Transverse colon (tissue), 4 donors: ENCODE results near the gene POLK. TPM values are rescaled to one million over a fixed set of nuclear protein-coding genes. Genes with fewer than 3 reads are reported as not detected.

Source experiments
- DNase-seq: peaks from one replicate; pipeline ENCODE4 v3.0.0-alpha.2; 2019
- H3K27ac ChIP-seq, 4 donors: fragments of 200-600 bp; sonication (generic); 2 replicates each; pipeline ENCODE4 v1.5.1; 2016 to 2018; ENCODE audit warnings: inconsistent platforms in 4 of 4
- H3K27me3 ChIP-seq: fragments of 200-600 bp; sonication (generic); 2 replicates; pipeline ENCODE4 v1.5.1; 2017; ENCODE audit warnings: inconsistent platforms
- H3K36me3 ChIP-seq, 4 donors: fragments of 200-600 bp; sonication (generic); 2 replicates each; pipeline ENCODE4 v1.5.1; 2017 to 2019; ENCODE audit warnings: inconsistent platforms in 4 of 4
- H3K4me1 ChIP-seq, 4 donors: fragments of 200-600 bp; sonication (generic); 2 replicates each; pipeline ENCODE4 v1.5.1; 2017 to 2020; ENCODE audit warnings: inconsistent platforms in 4 of 4
- H3K4me3 ChIP-seq, 4 donors: fragments of 200-600 bp; sonication (generic); 1 replicate in 1 of 4; 2 replicates in 3 of 4; pipeline versions ENCODE4 v1.5.1 to v1.6.1; 2017 to 2019; ENCODE audit warnings: inconsistent platforms in 4 of 4
- H3K9me3 ChIP-seq, 2 donors: fragments of 200-600 bp; sonication (generic); 2 replicates each; pipeline ENCODE4 v1.5.1; 2017 to 2019; ENCODE audit warnings: inconsistent platforms in 2 of 2
- EP300 ChIP-seq: sonication (generic); formaldehyde crosslinking; IDR thresholded peaks from one replicate; pipeline ENCODE4 v1.6.1; 2017; ENCODE audit warnings: antibody characterized with exemption, low read depth
- POLR2A ChIP-seq: fragments of 450-650 bp; IDR thresholded peaks from one replicate; pipeline ENCODE4 v1.6.1; 2016; ENCODE audit warnings: antibody characterized with exemption, mild to moderate bottlenecking, moderate library complexity
- POLR2AphosphoS5 ChIP-seq, 3 donors: sonication (generic); formaldehyde crosslinking; IDR thresholded peaks; one replicate each; pipeline ENCODE4 v1.6.1; 2016; ENCODE audit warnings: antibody characterized with exemption in 3 of 3
- WGBS, 2 donors: methylation state at CpG; one replicate each; pipeline ENCODE4 v1.1.5; 2018; ENCODE audit warnings: low coverage in 1 of 2; 5-methylcytosine and 5-hydroxymethylcytosine counted together
- in situ Hi-C, 4 donors: fragments of 200-750 bp; cut with MboI; loops; one replicate each; pipeline versions ENCODE4 v1.15.0 to v1.15.1; 2017; ENCODE audit warnings: low sequenced_read_pairs in 3 of 4, low pct_ligation_motif_present in 1 of 4, low pct_unique_long_range_greater_than_20kb in 1 of 4
- intact Hi-C: fragments of 100-400 bp; cut with DNase I; formaldehyde crosslinking; loops from one replicate; pipeline ENCODE4 v1.15.1; 2023; ENCODE audit warnings: low total_unique reads
- total RNA-seq, 4 donors: library from RNA; depleted of rRNA; stranded (reverse); fragments of >200 nt; gene quantifications; one replicate each; pipeline ENCODE4 v1.1.0, GENCODE V29; 2016
- TF ChIP-seq, protein P1 (sequence below), 5 experiments: fragments of 200-600 bp in 3 of 5; fragments of 450-650 bp in 2 of 5; sonication (generic) in 3 of 5; IDR thresholded peaks; 1 replicate in 2 of 5; 2 replicates in 3 of 5; pipeline ENCODE4 v1.5.1; 2016 to 2017; ENCODE audit warnings: antibody characterized with exemption in 5 of 5, inconsistent platforms in 3 of 5, mild to moderate bottlenecking in 2 of 5, moderate library complexity in 1 of 5

POLK gene
- total RNA-seq, 4 donors from 2014 or later: 5.4 to 30.2 (median 18.5) TPM

DNA sequence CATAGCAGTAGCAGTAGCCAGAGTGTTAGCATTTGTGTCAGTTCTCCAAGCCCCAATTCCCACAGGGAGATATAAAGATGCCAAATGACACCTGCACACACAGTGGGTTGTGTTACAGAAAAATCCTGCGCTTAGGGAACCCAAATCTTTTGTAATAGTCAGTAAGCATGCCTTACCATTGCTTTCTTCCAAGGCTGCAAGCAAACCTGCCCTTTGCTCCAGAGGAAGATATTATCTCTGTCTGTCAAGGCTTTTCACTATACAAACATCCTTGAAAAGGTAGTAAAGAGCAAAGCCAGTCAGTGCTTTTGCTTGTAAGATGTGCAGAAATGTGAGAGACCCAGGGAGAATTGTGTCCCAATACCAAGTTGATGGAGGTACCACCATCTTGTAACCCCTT, 102.5 kb downstream of the POLK start:
- no peak overlapping the region for H3K4me3 ChIP-seq
- 92% methylated on average over 1 of the region's 1 CpG; no CpG with 5 or more reads in 1 of the 2 donors for WGBS, 2 donors
- intact Hi-C loops: no loop called here
- peaks cover 0 to 42% (median 31%) of the 10 kb centered on the region in 4 donors for H3K4me1 ChIP-seq
- no peaks in the 10 kb centered on the region for H3K9me3 ChIP-seq
- H3K27ac ChIP-seq: no peak overlapping the region
- in situ Hi-C loops: no loop called here
- DNase-seq: no peak
- TF ChIP-seq POLR2AphosphoS5 (IDR thresholded peaks at IDR 0.05) (no peak), EP300 (no peak), POLR2A (no peak)
- TF ChIP-seq, protein P1, sequence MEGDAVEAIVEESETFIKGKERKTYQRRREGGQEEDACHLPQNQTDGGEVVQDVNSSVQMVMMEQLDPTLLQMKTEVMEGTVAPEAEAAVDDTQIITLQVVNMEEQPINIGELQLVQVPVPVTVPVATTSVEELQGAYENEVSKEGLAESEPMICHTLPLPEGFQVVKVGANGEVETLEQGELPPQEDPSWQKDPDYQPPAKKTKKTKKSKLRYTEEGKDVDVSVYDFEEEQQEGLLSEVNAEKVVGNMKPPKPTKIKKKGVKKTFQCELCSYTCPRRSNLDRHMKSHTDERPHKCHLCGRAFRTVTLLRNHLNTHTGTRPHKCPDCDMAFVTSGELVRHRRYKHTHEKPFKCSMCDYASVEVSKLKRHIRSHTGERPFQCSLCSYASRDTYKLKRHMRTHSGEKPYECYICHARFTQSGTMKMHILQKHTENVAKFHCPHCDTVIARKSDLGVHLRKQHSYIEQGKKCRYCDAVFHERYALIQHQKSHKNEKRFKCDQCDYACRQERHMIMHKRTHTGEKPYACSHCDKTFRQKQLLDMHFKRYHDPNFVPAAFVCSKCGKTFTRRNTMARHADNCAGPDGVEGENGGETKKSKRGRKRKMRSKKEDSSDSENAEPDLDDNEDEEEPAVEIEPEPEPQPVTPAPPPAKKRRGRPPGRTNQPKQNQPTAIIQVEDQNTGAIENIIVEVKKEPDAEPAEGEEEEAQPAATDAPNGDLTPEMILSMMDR (IDR thresholded peaks at IDR 0.05): no peak
- H3K27me3 ChIP-seq: no peaks in the 10 kb centered on the region
- no peaks in the 10 kb centered on the region for H3K36me3 ChIP-seq

DNA sequence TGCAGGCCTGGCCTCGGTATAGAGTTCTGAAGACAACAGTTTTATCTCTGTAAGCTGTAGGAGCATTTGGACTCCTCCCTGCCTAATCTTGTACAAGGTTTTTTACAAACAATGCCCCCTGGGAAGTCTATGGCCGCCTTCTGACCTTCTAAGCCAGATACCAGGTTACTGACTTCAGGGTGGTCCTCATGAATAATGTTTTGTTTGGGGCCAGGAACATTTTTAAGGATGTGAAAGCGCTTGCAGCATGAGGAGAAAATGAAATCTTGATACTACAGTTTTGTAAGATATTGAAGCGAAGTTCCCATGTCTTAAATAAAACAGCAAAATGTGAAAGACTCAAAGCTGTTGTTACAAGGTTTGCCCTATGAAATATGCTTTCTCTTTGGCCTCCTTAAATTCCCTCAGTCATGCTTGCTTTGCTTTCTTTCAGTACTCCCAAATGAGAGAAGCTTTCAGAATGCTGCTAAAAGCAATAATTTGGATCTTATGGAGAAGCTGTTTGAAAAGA, 104.7 kb downstream of the POLK start:
- H3K27ac ChIP-seq: peak overlapping the region; percentile 63 to 81 (median 79)
- H3K4me1 ChIP-seq: peaks cover 0 to 39% (median 29%) of the 10 kb centered on the region in 4 donors
- intact Hi-C loops: no loop called here

GRCh38 chr5:75616971-75617621, 105.4 kb downstream of the POLK start:
- intact Hi-C loops (no loop called here), in situ Hi-C loops (no loop called here)
- H3K36me3 ChIP-seq: no peaks in the 10 kb centered on the region
- TF ChIP-seq, protein P1 (IDR thresholded peaks at IDR 0.05): no peak
- TF ChIP-seq POLR2A (no peak), POLR2AphosphoS5 (IDR thresholded peaks at IDR 0.05) (peak in 1 of 3 donors; percentile 33)
- peak; percentile 54 for DNase-seq
- 25 to 40% methylated on average over 4 to 7 of the region's 7 CpGs for WGBS, 2 donors
- no peaks in the 10 kb centered on the region for H3K27me3 ChIP-seq
- no peaks in the 10 kb centered on the region for H3K9me3 ChIP-seq
- H3K27ac ChIP-seq: peak overlapping the region; percentile 63 to 81 (median 79)
- H3K4me3 ChIP-seq: no peak overlapping the region
- H3K4me1 ChIP-seq: peaks cover 0 to 38% (median 29%) of the 10 kb centered on the region in 4 donors

More for the DNA sequence above, 104.7 kb downstream of the POLK start:
- H3K9me3 ChIP-seq: no peaks in the 10 kb centered on the region
- in situ Hi-C loops: no loop called here
- H3K36me3 ChIP-seq: no peaks in the 10 kb centered on the region
- no peak overlapping the region for H3K4me3 ChIP-seq
- H3K27me3 ChIP-seq: no peaks in the 10 kb centered on the region
- 64 to 75% methylated on average over 2 to 4 of the region's 4 CpGs for WGBS, 2 donors
- TF ChIP-seq, protein P1 (IDR thresholded peaks at IDR 0.05): no peak
- no peak for TF ChIP-seq EP300
- no peak for TF ChIP-seq POLR2A
- TF ChIP-seq POLR2AphosphoS5 (IDR thresholded peaks at IDR 0.05): no peak
- DNase-seq: no peak

GRCh38 chr5:75617736-75618352, 106.2 kb downstream of the POLK start:
- Histone ChIP-seq H3K36me3 (no peaks in the 10 kb centered on the region), H3K4me1 (peaks cover 0 to 40% (median 29%) of the 10 kb centered on the region in 4 donors), H3K27ac (peak overlapping the region; percentile 63 to 81 (median 79)), H3K4me3 (no peak overlapping the region), H3K27me3 (no peaks in the 10 kb centered on the region), H3K9me3 (no peaks in the 10 kb centered on the region)
- DNase-seq: no peak
- intact Hi-C loops: no loop called here
- 56 to 67% methylated on average over 3 to 5 of the region's 5 CpGs for WGBS, 2 donors
- no peak for TF ChIP-seq EP300
- TF ChIP-seq POLR2AphosphoS5 (IDR thresholded peaks at IDR 0.05): no peak
- TF ChIP-seq, protein P1 (IDR thresholded peaks at IDR 0.05): no peak
- no peak for TF ChIP-seq POLR2A
- in situ Hi-C loops: no loop called here
